ENCODE data around the gene SNAP25.

The SNAP25 gene

GRCh38 chr20:10190456-10190855 is 28.2 kb upstream of the SNAP25 start:
- H3K4me3 ChIP-seq (ENCODE audit: low read length): no peak overlapping the region

GRCh38 chr20:10192171-10192570 is 26.5 kb upstream of the SNAP25 start:
- DNase-seq (ENCODE audit: low read depth): no peak
- no peak for TF ChIP-seq CTCF (conservative IDR thresholded peaks at IDR 0.05; ENCODE audit: low read depth, low read length)
- H3K4me3 ChIP-seq (ENCODE audit: low read length): no peak overlapping the region

More at GRCh38 chr20:10190456-10190855, 28.2 kb upstream of the SNAP25 start:
- DNase-seq (ENCODE audit: low read depth): no peak
- no peak for TF ChIP-seq CTCF (conservative IDR thresholded peaks at IDR 0.05; ENCODE audit: low read depth, low read length)

GRCh38 chr20:10194166-10194565 is 24.5 kb upstream of the SNAP25 start:
- no peak overlapping the region for H3K4me3 ChIP-seq (ENCODE audit: low read length)
- no peak for DNase-seq (ENCODE audit: low read depth)
- TF ChIP-seq CTCF (conservative IDR thresholded peaks at IDR 0.05; ENCODE audit: low read depth, low read length): no peak

GRCh38 chr20:10200330-10200729 is 18.3 kb upstream of the SNAP25 start:
- no peak overlapping the region for H3K4me3 ChIP-seq (ENCODE audit: low read length)
- no peak for DNase-seq (ENCODE audit: low read depth)
- TF ChIP-seq CTCF (conservative IDR thresholded peaks at IDR 0.05; ENCODE audit: low read depth, low read length): no peak

GRCh38 chr20:10201321-10201870 is 17.2 kb upstream of the SNAP25 start:
- no peak for TF ChIP-seq CTCF (conservative IDR thresholded peaks at IDR 0.05; ENCODE audit: low read depth, low read length)
- no peak for DNase-seq (ENCODE audit: low read depth)
- H3K4me3 ChIP-seq (ENCODE audit: low read length): no peak overlapping the region

GRCh38 chr20:10209091-10209490 is 9.5 kb upstream of the SNAP25 start:
- no peak for TF ChIP-seq CTCF (conservative IDR thresholded peaks at IDR 0.05; ENCODE audit: low read depth, low read length)
- H3K4me3 ChIP-seq (ENCODE audit: low read length): no peak overlapping the region
- DNase-seq (ENCODE audit: low read depth): no peak

GRCh38 chr20:10213526-10213925 is 5.1 kb upstream of the SNAP25 start:
- DNase-seq (ENCODE audit: low read depth): no peak
- no peak for TF ChIP-seq CTCF (conservative IDR thresholded peaks at IDR 0.05; ENCODE audit: low read depth, low read length)
- no peak overlapping the region for H3K4me3 ChIP-seq (ENCODE audit: low read length)
